ENCODE measurements around the gene RUNX2.

RUNX2 gene

GRCh38 chr6:45351667-45352066, 23.5 kb downstream of the RUNX2 start:
- DNase-seq: no peak

- DNase-seq: no peak
These were observed 25.5 kb downstream of the RUNX2 start for GRCh38 chr6:45353654-45354053.

GRCh38 chr6:45364466-45364865, 36.3 kb downstream of the RUNX2 start:
- no peak for DNase-seq

GRCh38 chr6:45365036-45365435, 36.9 kb downstream of the RUNX2 start:
- no peak for DNase-seq

GRCh38 chr6:45366534-45366933, 38.4 kb downstream of the RUNX2 start:
- no peak for DNase-seq

DNA sequence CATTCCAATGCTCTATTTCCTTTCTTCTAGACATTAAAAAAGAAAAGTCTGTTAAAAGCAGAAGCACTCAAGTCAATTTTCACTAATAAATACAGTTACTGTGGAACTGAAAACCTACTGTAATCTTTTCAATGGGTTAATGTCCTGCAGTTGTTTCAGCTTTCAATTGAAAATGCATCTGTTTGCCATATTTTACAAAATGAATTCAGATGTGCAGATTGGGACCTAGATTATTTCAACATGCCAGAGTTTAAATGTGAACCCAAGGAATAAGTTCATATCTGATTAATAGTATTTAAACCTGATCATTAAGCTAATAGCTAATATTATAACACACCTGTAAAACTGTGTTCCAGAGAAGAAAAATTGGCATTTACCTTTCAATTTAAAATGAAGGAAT, 39.9 kb downstream of the RUNX2 start:
- no peak for DNase-seq

- DNase-seq: no peak
These were observed 41.7 kb downstream of the RUNX2 start for GRCh38 chr6:45369870-45370269.

DNA sequence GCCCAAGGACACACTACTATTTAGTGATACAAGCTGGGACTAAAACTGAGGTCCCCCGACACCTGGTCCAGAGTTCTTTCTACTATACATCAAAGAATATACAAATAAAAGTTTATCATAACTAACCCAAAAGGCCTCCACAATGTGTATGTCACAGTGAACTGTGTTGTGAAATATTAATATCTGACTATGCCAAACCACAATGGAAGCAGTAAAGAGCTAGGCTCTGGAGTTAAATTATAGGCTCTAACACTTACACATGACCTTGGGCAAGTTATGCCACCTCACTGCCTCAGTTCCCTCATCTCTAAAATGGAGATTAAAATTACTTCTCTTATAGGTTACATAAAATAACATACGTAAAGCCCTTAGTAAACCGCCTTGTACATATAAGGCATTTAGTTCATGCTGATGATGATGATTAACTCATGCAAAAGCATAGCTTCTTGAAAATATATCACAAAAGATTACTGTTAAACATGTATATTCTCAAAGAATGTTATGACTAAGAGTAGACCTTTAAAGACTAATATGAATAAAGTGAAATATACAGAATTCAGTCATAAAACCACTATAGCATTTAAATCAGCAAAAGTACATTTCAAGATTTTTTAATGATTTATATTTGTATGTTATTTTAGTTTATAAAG, 43.9 kb downstream of the RUNX2 start:
- DNase-seq: no peak

DNA sequence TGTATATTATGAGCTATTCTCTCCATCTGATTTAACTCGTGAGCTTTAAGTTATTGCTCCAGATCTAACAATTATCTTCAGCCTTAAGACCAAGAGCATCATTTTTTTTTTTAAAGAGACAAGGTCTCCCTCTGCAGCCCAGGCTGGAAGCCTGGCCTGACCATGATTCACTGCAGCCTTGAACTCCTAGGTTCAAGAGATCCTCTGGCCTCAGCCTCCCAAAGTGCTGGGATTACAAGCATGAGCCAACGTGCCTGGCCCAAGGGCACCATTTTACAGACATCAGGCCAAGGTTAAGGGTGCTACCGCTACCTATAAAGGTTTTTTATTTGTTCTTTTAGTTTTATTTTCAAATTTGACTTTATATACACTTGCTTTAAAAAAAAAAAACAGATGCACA, 47.3 kb downstream of the RUNX2 start:
- DNase-seq: no peak

- DNase-seq: no peak
These were observed 48.3 kb downstream of the RUNX2 start for GRCh38 chr6:45376310-45377042.

DNA sequence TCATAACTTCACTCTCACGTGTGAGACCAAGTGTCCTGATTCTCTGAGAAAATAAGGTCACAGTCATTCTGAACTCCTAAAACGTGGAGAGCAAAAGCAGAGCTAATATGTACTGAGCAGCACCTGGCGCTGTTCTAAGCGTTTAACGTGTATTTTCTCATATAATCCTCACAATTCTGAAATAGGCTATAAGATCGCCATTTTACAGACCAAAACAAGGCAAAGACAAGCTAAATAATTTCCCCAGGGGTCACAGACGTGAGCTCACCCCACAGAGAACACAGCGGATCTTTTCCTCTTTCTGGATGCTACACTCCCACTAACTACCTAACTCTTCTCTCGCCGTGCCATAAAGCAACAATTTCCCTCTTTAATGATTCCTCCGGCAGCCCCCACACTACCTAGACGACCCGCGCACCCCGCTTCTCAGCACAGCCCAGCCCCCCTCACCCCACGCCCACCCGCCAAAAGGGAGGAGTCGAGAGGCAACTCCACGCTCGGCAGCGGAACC, 49.0 kb downstream of the RUNX2 start:
- DNase-seq: peak; percentile 79 to 82

DNA sequence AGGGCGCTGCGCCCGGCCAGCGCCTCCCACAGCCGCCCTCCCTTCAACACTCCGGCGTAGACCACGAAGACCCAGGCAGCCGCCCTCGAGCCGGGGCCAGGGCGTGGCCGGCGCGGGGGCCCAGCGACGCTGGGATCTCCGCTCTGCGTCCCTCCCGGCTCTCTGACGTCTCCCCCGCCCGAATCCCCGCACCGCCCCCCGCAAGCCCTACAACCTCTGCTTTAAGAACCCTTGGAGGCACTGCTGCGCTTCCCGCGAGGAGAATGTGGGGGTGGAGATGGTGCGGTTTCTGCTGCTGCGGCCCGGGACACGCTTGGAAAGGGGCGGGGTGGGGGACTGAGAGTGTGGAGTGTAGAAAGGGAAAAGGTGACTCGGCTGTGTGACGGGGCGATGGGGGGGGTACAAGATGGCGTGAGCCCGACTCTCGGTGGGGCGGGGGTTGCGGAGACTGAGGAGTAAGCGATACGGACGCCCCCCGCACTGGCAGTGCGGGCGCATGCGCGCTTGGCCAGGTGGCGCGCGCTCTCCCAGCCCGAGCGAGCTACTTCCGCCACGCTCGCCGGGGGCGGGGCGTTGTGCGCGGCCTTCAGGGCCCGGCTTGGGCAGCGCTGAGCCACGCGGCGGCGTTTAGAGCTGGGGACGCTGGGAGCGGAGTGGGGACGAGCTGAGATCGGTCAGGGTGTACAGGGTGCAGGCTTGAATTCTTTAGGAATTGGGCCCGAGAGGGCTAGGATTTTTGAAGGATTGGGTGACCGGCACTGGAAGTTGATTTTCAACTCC, 49.6 kb downstream of the RUNX2 start, which contains the start of gene SUPT3H:
TSS of gene SUPT3H (minus strand) at position 381 of the 780 bp plus-strand sequence.
- peak; percentile 92 to 94 for DNase-seq

GRCh38 chr6:45378334-45378926, 50.3 kb downstream of the RUNX2 start:
- peak; percentile 6 to 20 for DNase-seq

GRCh38 chr6:45382391-45382790, 54.3 kb downstream of the RUNX2 start:
- no peak for DNase-seq

DNA sequence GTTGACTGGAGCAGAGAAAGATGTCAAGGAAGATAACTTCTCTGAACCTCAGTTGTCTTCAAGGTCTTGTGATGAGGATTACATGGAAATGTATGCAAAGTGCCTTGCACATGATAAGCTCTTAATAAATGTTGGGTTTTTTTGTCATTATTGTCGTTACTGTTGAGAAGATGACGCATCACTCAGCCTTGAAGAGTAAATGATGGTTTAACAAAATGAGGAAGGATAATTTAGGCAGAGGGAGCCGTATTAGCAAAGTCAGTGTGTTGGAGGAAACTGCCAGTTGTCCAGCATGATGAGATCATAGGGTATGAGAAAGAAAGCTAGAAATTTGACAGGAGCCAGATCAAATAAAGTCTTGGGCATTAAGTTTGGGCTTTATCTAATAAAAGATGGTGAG, 58.4 kb downstream of the RUNX2 start:
- no peak for DNase-seq

DNA sequence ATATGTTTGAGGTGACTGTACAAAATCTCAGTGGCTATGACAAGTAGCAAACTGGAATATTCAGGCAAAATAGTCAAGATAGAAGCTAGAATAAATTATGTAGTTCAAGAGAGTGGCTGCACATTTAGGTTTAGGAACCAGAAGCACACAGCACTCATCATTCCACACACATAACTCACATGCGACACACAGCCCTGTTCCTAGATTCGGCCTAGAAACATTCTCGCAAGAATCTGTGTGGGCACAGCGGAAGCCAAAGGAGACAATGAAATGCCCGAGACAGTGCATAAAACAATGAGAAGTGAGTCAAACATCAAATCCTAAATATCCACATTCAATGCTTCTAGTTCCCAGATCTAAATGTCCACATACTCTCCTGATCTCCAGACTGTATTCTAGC, 59.1 kb downstream of the RUNX2 start:
- no peak for DNase-seq

DNA sequence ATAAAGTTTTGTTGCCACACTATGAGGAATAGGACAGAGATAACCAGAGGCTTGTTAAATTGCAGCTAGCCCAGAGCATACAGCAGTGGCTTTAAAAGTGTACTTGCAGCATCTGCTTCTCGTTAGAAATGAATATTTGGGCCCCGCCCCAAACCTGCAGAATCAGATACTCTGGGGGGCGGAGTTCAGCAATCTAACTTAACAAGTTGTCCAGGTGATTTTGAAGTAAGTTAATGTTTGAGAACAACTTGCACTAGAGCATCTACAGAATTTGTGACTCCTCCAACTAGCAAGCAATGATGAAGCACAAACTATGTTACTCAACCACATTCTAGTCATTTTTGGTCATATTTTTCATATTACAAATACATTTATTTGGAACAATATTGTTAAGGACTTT, 60.2 kb downstream of the RUNX2 start:
- DNase-seq: no peak

DNA sequence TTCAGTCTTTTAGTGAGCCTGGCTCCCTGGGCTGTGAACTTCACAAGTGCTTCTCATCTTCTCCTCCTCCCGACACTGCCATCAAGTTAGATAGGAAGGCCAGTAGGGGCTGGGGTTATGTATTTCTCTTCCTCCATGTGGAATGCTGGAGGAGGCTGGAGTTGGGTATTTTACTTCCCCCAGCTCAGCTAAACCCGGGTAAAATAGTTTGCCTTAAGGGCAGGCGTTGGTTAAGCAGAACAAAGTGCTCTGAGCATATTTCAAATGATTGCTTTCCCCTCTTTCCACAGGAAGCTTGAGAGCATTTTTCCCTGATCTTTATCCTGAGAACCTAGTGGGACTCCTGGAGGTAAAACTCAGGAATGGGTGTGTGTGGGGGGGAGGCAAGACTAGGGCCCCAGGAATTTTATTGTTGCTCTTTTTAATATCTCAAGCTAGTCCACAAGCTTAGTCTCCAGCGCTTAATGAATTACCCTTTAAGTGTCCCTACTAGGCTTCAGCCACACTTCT, 66.5 kb downstream of the RUNX2 start:
- DNase-seq: no peak

- DNase-seq: no peak
These were observed 70.1 kb downstream of the RUNX2 start for GRCh38 chr6:45398075-45398813.

- DNase-seq: no peak
These were observed 71.9 kb downstream of the RUNX2 start for GRCh38 chr6:45400021-45400420.

DNA sequence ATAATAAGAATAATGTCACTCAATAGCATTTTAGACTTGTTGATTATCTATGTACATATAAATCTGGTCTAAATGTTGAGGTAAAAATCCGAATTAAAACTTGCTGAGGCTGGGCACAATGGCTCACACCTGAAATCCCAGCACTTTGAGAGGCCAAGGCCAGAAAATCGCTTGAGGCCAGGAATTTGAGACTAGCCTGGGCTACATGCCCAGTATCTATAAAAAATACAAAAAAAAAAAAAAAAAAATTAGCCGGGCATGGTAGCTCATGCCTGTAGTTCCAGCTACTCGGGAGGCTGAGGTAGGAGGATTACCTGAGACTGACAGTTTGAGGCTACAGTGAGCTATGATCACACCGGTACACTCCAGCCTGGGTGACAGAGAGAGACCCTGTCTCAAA, 83.8 kb downstream of the RUNX2 start:
- no peak for DNase-seq

- DNase-seq: no peak
These were observed 87.2 kb downstream of the RUNX2 start for GRCh38 chr6:45415315-45415714.

Data from activated CD4-positive, alpha-beta T cell treated with anti-CD3 and anti-CD28 coated beads, Interleukin-2, amount 50 U/mL, for 4 hours (primary cell).